T-helper 2 cell treated with Interferon-gamma antibody and Interleukin-4, amounts not matched to agents 5 μg/mL and 100 μg/mL, for 36 hours (primary cell): ENCODE results near the gene PTBP2.
"Not testable (repeated sequence)": the region's sequence is repeated elsewhere in the genome, so short reads cannot be mapped to it uniquely, and the experiment has no call there.

Source experiments
- DNase-seq: peaks from one replicate; pipeline ENCODE4 v3.0.0; 2021; ENCODE audit warnings: low spot score
- H3K27ac Mint-ChIP-seq: one replicate; pipeline ENCODE4 v1.8.0; 2021; ENCODE audit warnings: mild to moderate bottlenecking, mixed read lengths
- H3K27me3 Mint-ChIP-seq: one replicate; pipeline ENCODE4 v1.8.0; 2021; ENCODE audit warnings: low read depth, mixed read lengths
- H3K36me3 Mint-ChIP-seq: one replicate; pipeline ENCODE4 v1.8.0; 2021; ENCODE audit warnings: low read depth, mixed read lengths
- H3K4me1 Mint-ChIP-seq: one replicate; pipeline ENCODE4 v1.8.0; 2021; ENCODE audit warnings: low read depth, mixed read lengths
- H3K4me3 Mint-ChIP-seq: one replicate; pipeline ENCODE4 v1.8.0; 2022; ENCODE audit warnings: mild to moderate bottlenecking, moderate library complexity, mixed read lengths
- H3K9me3 Mint-ChIP-seq: one replicate; pipeline ENCODE4 v1.8.0; 2021; ENCODE audit warnings: mixed read lengths

The PTBP2 gene

GRCh38 chr1:96752394-96752793 lies 30.8 kb downstream of the PTBP2 start:
- H3K9me3 Mint-ChIP-seq: no peaks in the 10 kb centered on the region
- H3K4me1 Mint-ChIP-seq: peaks cover 14% of the 10 kb centered on the region
- H3K36me3 Mint-ChIP-seq: peaks cover 66% of the 10 kb centered on the region
- no peak overlapping the region for H3K27ac Mint-ChIP-seq
- H3K27me3 Mint-ChIP-seq: no peaks in the 10 kb centered on the region
- no peak overlapping the region for H3K4me3 Mint-ChIP-seq
- no peak for DNase-seq

GRCh38 chr1:96756789-96757188 lies 35.2 kb downstream of the PTBP2 start:
- peaks cover 88% of the 10 kb centered on the region for H3K36me3 Mint-ChIP-seq
- no peak overlapping the region for H3K4me3 Mint-ChIP-seq
- no peaks in the 10 kb centered on the region for H3K27me3 Mint-ChIP-seq
- H3K9me3 Mint-ChIP-seq: peaks cover 30% of the 10 kb centered on the region
- H3K4me1 Mint-ChIP-seq: peaks cover 1% of the 10 kb centered on the region
- H3K27ac Mint-ChIP-seq: no peak overlapping the region
- no peak for DNase-seq

GRCh38 chr1:96762586-96762985 lies 41.0 kb downstream of the PTBP2 start:
- H3K27ac Mint-ChIP-seq, H3K4me1 Mint-ChIP-seq, H3K27me3 Mint-ChIP-seq, DNase-seq, H3K4me3 Mint-ChIP-seq: not testable (repeated sequence)
- peaks cover 39% of the 10 kb centered on the region for H3K36me3 Mint-ChIP-seq
- peaks cover 30% of the 10 kb centered on the region for H3K9me3 Mint-ChIP-seq

GRCh38 chr1:96763514-96763913 lies 41.9 kb downstream of the PTBP2 start:
- Mint-ChIP-seq H3K27ac (no peak overlapping the region), H3K36me3 (peaks cover 36% of the 10 kb centered on the region), H3K27me3 (no peaks in the 10 kb centered on the region), H3K9me3 (peaks cover 27% of the 10 kb centered on the region), H3K4me1 (peaks cover 3% of the 10 kb centered on the region), H3K4me3 (no peak overlapping the region)
- no peak for DNase-seq

GRCh38 chr1:96764469-96764868 lies 42.9 kb downstream of the PTBP2 start:
- no peak overlapping the region for H3K27ac Mint-ChIP-seq
- peaks cover 17% of the 10 kb centered on the region for H3K9me3 Mint-ChIP-seq
- H3K4me3 Mint-ChIP-seq: no peak overlapping the region
- no peak for DNase-seq
- no peaks in the 10 kb centered on the region for H3K27me3 Mint-ChIP-seq
- peaks cover 28% of the 10 kb centered on the region for H3K36me3 Mint-ChIP-seq
- peaks cover 3% of the 10 kb centered on the region for H3K4me1 Mint-ChIP-seq

GRCh38 chr1:96771847-96772246 lies 50.3 kb downstream of the PTBP2 start:
- Mint-ChIP-seq H3K9me3 (no peaks in the 10 kb centered on the region), H3K27me3 (no peaks in the 10 kb centered on the region), H3K4me1 (peaks cover 2% of the 10 kb centered on the region), H3K36me3 (peaks cover 29% of the 10 kb centered on the region), H3K27ac (no peak overlapping the region), H3K4me3 (no peak overlapping the region)
- no peak for DNase-seq

GRCh38 chr1:96772349-96772748 lies 50.8 kb downstream of the PTBP2 start:
- Mint-ChIP-seq H3K4me3 (no peak overlapping the region), H3K9me3 (no peaks in the 10 kb centered on the region)

GRCh38 chr1:96772972-96773371 lies 51.4 kb downstream of the PTBP2 start:
- Mint-ChIP-seq H3K27me3 (no peaks in the 10 kb centered on the region), H3K4me3 (no peak overlapping the region), H3K4me1 (peaks cover 2% of the 10 kb centered on the region), H3K36me3 (peaks cover 28% of the 10 kb centered on the region), H3K9me3 (no peaks in the 10 kb centered on the region), H3K27ac (no peak overlapping the region)
- DNase-seq: no peak

More at GRCh38 chr1:96772349-96772748, 50.8 kb downstream of the PTBP2 start:
- DNase-seq: no peak
- H3K27ac Mint-ChIP-seq: no peak overlapping the region
- H3K36me3 Mint-ChIP-seq: peaks cover 29% of the 10 kb centered on the region
- no peaks in the 10 kb centered on the region for H3K27me3 Mint-ChIP-seq
- peaks cover 2% of the 10 kb centered on the region for H3K4me1 Mint-ChIP-seq

- no peaks in the 10 kb centered on the region for H3K4me1 Mint-ChIP-seq
- peaks cover 34% of the 10 kb centered on the region for H3K36me3 Mint-ChIP-seq
- H3K27me3 Mint-ChIP-seq: no peaks in the 10 kb centered on the region
- H3K9me3 Mint-ChIP-seq: no peaks in the 10 kb centered on the region
- no peak overlapping the region for H3K4me3 Mint-ChIP-seq
- DNase-seq: no peak
- H3K27ac Mint-ChIP-seq: no peak overlapping the region
Measured at GRCh38 chr1:96782206-96782605, 60.6 kb downstream of the PTBP2 start.

- no peak for DNase-seq
- H3K4me1 Mint-ChIP-seq: no peaks in the 10 kb centered on the region
- H3K27ac Mint-ChIP-seq: no peak overlapping the region
- no peaks in the 10 kb centered on the region for H3K9me3 Mint-ChIP-seq
- H3K27me3 Mint-ChIP-seq: no peaks in the 10 kb centered on the region
- H3K4me3 Mint-ChIP-seq: no peak overlapping the region
- peaks cover 37% of the 10 kb centered on the region for H3K36me3 Mint-ChIP-seq
Measured at GRCh38 chr1:96782856-96783255, 61.3 kb downstream of the PTBP2 start.

- Mint-ChIP-seq H3K36me3 (peaks cover 35% of the 10 kb centered on the region), H3K27ac (no peak overlapping the region), H3K9me3 (no peaks in the 10 kb centered on the region), H3K4me1 (peaks cover 1% of the 10 kb centered on the region), H3K4me3 (no peak overlapping the region), H3K27me3 (no peaks in the 10 kb centered on the region)
- no peak for DNase-seq
Measured at GRCh38 chr1:96790599-96790998, 69.0 kb downstream of the PTBP2 start.

- no peak for DNase-seq
- Mint-ChIP-seq H3K27ac (no peak overlapping the region), H3K4me1 (peaks cover 1% of the 10 kb centered on the region), H3K36me3 (peaks cover 41% of the 10 kb centered on the region), H3K9me3 (no peaks in the 10 kb centered on the region), H3K27me3 (no peaks in the 10 kb centered on the region), H3K4me3 (no peak overlapping the region)
Measured at GRCh38 chr1:96792220-96792619, 70.6 kb downstream of the PTBP2 start.

GRCh38 chr1:96801696-96802095 lies 80.1 kb downstream of the PTBP2 start:
- H3K27ac Mint-ChIP-seq, H3K27me3 Mint-ChIP-seq, DNase-seq, H3K4me3 Mint-ChIP-seq, H3K4me1 Mint-ChIP-seq, H3K9me3 Mint-ChIP-seq: not testable (repeated sequence)
- peaks cover 32% of the 10 kb centered on the region for H3K36me3 Mint-ChIP-seq

- DNase-seq: no peak
- H3K4me1 Mint-ChIP-seq: peaks cover 2% of the 10 kb centered on the region
- peaks cover 30% of the 10 kb centered on the region for H3K36me3 Mint-ChIP-seq
- no peaks in the 10 kb centered on the region for H3K9me3 Mint-ChIP-seq
- no peak overlapping the region for H3K4me3 Mint-ChIP-seq
- no peak overlapping the region for H3K27ac Mint-ChIP-seq
- H3K27me3 Mint-ChIP-seq: no peaks in the 10 kb centered on the region
Measured at GRCh38 chr1:96804648-96805047, 83.1 kb downstream of the PTBP2 start.

- no peak for DNase-seq
Measured at GRCh38 chr1:96808191-96808590, 86.6 kb downstream of the PTBP2 start.

More at GRCh38 chr1:96808191-96808590, 86.6 kb downstream of the PTBP2 start:
- H3K36me3 Mint-ChIP-seq: peaks cover 44% of the 10 kb centered on the region
- H3K4me1 Mint-ChIP-seq: peaks cover 4% of the 10 kb centered on the region
- no peaks in the 10 kb centered on the region for H3K27me3 Mint-ChIP-seq
- no peak overlapping the region for H3K4me3 Mint-ChIP-seq
- no peak overlapping the region for H3K27ac Mint-ChIP-seq
- no peaks in the 10 kb centered on the region for H3K9me3 Mint-ChIP-seq
